Right lung (tissue), 5 donors: ENCODE data around the gene TLE3. TPM values are rescaled to one million over a fixed set of nuclear protein-coding genes. Genes with fewer than 3 reads are reported as not detected.
A peak's percentile ranks its signal among the peaks of the same experiment; 100 is the strongest.

ENCODE experiments used
- DNase-seq, 2 donors: peaks; one replicate each; pipeline ENCODE4 v3.0.0-alpha.2; 2013
- polyA plus RNA-seq, 5 donors: library from polyadenylated mRNA; unstranded; fragments of 120-200 nt; gene quantifications; one replicate each; pipeline versions ENCODE4 v1.2.1 to v1.2.3, GENCODE V29; 2013; ENCODE audit warnings: inconsistent platforms in 1 of 5, low replicate concordance in 1 of 5; ENCODE audit not compliant: insufficient read length in 5 of 5, insufficient read depth in 1 of 5

Gene TLE3
- polyA plus RNA-seq, 5 donors: 42.2 to 74.0 (median 49.7) TPM

- DNase-seq: no peak
These were observed 2.3 kb upstream of the TLE3 start for GRCh38 chr15:70099967-70100473.

DNA sequence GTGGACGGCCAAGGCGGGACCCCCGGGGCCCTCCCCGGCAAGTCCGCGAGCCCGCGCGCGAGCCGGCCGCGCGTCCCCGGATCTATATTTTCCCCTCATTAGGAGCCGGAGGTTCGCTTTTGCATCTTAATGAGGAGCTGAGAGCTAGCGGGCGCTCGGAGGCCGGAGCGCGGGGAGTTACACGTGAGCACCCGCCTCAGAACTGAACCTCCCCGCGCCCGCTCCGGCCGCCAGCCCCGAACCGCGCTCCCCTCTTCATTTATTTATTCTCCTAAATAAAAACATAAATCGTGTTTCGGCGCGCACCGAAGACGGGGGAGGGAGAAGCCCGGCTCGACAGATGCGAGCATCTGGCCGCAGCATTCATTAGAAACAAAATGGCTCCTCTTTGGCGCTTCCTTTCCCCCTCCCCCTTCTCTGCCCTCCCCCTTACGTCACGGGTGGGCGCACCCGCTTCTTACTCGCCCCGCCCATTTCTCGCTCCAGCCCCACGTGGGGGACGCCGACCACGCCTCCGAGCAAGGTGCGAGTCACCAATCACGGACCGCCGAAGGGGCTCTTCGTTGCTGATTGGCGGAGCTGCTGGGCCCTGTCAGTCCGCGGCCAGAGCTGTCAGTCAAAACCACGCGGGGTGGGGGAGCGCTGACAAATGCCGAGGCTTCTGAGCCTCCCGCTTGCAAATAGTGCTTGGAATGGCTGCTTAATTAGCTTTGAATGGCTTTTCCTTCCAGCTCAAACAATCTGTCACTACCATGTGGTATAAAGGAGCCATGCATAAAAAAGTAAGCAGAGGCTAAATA, 1.6 kb upstream of the TLE3 start:
- peak; percentile 100 for DNase-seq

DNA sequence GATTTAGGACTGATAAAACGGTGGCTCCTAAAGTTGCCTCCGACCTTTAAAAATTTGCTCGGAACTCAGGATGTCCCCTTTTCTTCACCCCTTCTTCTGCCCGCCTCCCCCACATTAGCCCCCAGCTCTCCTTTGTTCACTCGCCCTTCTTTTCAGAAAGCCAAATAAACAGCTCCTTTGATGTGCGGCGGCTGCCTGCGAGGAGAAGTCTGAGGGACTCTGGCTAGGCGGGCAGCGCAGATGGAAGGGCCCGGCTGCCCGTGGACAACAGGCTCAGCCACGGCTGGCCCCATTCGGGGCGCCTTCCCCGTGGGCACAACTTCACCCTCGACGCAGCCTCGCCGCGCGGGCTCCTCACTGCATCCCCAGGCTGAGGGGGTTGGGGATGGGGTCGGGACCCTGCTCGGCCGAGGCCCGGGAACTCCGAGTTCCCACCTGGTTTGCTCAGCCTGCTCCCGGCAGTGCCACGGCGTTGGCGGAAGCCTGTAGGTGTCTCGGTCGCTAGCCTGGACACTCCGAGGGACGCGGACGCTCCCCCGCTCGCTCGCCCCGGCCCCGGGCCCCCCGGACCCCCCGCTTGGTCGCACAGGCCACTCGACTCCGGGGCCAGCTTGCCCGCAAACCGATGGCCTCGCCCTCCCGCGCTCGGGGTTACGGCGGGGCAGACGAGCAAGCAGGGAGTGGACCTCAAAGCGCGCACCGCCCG, 897 bp upstream of the TLE3 start:
- DNase-seq: peak; percentile 62 to 65

GRCh38 chr15:70098153-70098460, 390 bp upstream of the TLE3 start:
- peak in 1 of 2 donors; percentile 36 for DNase-seq

GRCh38 chr15:70097063-70097320, 725 bp downstream of the TLE3 start:
- DNase-seq: no peak

GRCh38 chr15:70096215-70097062, 1.3 kb downstream of the TLE3 start:
- DNase-seq: no peak

- no peak for DNase-seq
These were observed 2.1 kb downstream of the TLE3 start for GRCh38 chr15:70095408-70096214.

DNA sequence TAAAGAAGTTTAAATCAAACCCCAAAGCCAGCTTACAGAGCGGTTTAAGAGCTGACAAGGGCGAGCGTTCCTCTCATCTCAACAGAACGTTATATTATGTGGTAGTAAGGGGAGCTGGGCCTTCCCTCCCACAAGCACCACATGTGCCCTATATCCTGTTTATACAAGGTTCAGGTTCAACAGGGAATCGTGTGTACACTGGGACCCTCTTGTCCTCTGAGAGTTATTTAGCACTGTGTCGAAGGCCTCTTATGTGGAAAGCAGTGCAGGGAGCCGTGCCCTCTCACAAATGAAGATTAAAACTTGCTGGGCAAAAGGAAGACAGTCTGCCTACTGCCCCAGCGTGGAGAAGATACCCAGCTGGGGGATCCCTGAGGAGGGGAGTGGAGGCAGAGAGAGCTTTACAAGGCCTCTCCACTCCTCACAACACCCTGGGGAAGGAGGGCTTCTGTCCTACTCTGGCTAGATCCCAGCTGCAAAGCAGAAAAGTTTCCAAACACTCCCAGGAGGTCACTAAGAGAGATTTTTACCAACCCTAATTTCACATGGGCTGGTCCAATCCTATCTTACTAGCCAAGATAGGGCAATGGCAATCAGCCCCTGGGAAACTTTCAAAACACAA, 2.9 kb downstream of the TLE3 start:
- DNase-seq: no peak

- DNase-seq: no peak
These were observed 4.0 kb downstream of the TLE3 start for GRCh38 chr15:70093481-70094319.

- no peak for DNase-seq
These were observed 4.6 kb downstream of the TLE3 start for GRCh38 chr15:70093070-70093469.

- DNase-seq: peak; percentile 75 to 77
These were observed 5.2 kb downstream of the TLE3 start for GRCh38 chr15:70092464-70093027.

DNA sequence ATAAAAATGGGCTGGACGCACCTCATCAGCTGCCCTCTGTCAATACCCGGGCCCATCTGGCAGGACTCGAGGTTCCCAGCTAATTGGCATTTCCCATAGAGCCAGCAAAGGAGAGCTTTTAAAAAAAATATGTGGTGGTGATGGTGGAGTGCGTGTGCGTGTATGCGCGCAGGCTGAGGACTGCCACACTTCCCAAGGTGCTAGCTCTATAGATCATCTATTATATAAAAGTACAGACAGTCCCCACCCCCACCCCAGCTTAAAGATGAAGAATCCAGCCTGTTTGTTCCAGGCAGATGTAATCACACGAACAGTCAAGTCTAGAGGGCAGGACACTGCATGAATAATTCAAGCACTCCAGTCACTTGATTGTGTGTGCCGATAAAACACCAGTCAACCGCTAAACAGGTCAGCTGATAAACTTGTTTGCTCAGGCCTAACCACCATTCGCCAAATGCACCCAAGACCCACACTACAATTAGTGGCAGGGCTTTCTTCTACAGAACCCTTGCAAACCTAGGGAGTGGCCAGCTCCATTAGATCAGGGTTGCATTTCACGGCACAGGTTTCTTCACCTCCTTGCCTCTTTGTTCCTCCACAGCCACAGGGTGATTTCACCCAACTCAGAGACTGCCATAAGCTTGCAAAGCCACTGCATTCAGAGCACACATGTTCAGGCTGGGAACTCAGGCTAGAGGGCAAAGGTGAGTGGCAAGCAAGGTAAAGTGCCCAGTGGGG, 5.8 kb downstream of the TLE3 start:
- DNase-seq: no peak

- no peak for DNase-seq
These were observed 7.1 kb downstream of the TLE3 start for GRCh38 chr15:70090436-70091296.

- DNase-seq: no peak
These were observed 8.1 kb downstream of the TLE3 start for GRCh38 chr15:70089692-70089971.

DNA sequence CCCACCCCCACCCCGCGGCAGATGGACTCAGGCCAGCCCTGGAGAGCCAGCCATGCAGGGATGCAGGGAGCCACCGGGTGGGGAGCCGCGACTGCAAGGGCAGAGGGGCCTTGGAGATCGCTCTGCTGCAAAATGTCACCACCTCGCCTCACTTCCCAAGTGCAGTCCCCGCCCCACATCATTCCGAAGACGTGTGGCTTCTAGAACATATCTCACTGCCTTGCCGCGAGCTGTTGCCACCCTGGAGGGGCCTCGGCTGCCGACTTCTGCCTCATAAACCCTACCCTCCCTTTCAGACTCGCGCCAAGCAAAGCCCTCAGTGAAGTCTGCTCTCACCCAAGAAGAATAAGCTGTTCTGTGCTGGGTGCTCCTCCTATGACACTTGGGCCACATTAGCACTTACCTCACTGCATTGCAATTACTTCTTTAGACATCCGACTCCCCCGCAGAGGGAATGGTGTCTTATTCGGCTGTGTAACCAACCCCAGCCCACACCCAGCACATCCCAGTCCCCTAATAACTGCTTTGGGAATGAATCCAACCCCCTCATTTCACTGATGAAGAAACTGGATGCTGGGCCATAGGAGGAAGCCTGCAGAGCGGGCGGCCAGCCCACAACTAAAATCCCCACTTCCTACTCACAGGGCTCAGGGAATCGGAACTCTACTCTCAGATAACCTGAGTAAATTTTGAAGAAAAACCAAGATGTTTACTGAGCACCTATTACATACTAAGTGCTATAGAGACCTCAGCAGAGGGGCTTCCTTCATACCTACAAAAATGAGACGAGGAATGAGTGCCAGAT, 8.6 kb downstream of the TLE3 start:
- no peak for DNase-seq

DNA sequence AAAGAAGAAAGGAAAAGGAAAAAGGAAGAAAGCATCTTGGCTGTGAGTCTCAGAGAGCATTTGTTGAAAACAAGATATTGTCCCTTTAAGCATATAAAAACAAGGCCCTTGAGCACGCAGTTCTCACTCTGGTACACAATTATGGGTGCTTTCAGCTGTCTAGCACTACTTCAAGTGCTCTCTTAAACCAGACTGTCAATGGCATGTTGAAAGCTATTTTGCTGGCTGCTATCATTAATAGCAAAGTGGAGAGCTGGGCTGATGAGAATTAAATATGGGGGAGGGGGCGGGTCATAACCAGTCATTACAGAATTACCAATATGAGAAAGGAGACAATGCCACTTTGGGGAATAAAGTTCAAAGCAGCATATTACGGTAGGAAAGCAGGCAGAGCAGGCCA, 9.3 kb downstream of the TLE3 start:
- DNase-seq: no peak

GRCh38 chr15:70087708-70088352, 9.9 kb downstream of the TLE3 start:
- DNase-seq: no peak
